NCI-H748 (cell line): ENCODE results near the gene DIPK1A.
A peak's percentile ranks its signal among the peaks of the same experiment; 100 is the strongest.
"Not testable (repeated sequence)": the region's sequence is repeated elsewhere in the genome, so short reads cannot be mapped to it uniquely, and the experiment has no call there.

Experiments used
- DNase-seq: peaks from one replicate; lab custom pipeline; 2025; ENCODE audit not compliant: unreplicated experiment; lab: John Stamatoyannopoulos, UW

The DIPK1A gene

DNA sequence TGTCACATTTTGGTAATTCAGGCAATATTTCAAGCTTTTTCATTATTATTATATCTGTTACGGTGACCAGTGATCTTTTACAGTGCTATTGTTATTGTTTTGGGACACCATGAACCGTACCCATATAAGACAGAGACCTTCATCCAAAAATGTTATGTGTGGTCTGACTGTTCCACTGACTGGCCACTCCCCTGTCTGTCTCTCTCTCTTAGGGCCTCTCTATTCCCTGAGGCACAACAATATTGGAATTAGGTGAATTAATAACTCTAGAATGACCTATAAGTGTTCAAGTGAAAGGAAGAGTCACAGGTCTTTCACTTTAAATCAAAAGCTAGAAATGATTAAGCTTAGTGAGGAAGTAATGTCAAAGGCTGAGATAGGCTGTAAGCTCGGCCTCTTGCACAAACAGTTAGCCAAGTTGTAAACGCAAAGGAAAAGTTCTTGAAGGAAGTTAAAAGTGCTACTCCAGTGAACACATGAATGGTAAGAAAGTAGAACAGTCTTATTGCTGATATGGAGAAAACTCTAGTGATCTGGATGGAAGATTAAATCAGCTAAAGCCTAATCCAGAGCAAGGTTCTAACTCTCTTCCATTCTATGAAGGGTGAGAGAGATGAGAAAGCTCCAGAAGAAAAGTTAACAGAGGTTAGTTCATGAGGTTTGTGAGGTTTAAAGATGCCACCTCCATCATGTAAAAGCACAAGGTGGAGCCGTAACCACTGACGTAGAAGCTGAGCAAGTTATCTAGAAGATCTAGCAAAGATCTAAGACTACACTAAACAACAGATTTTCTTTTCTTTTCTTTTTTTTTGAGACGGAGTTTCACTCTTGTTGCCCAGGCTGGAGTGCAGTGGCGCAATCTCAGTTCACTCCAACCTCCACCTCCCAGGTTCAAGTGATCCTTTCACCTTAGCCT, 19.7 kb upstream of the DIPK1A start:
- DNase-seq, result no peak

DNA sequence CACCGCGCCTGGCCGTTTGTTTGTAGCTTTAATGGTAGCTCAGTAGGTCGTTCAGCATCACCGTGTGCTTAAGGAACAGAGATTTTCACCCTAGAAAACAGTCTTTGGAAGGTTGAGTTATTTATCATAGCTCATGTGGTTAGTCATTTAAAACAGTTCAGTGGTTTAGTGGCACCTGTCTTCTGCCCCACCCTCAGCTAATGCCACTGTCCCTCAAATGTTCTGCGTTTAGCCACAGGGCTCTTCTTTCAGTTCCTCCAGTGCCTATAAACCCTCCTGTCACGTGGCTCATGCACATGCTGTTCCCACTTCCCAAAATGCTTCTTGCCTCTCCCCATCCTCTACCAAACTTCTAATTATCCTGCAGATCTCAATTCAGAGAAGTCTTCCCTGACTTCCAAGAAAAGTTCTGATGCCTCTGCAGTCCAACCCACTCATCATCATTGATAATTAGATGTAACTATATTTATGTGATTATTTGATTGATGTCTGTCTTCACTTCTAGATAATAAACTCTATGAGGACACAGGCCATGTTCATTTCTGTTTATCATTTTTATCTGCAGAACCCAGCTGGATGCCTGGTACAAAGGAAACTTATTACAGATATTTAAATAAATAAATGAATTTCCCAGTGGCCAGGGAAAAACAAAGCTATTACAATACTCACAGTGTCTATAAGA, 14.4 kb upstream of the DIPK1A start:
- DNase-seq, result no peak

DNA sequence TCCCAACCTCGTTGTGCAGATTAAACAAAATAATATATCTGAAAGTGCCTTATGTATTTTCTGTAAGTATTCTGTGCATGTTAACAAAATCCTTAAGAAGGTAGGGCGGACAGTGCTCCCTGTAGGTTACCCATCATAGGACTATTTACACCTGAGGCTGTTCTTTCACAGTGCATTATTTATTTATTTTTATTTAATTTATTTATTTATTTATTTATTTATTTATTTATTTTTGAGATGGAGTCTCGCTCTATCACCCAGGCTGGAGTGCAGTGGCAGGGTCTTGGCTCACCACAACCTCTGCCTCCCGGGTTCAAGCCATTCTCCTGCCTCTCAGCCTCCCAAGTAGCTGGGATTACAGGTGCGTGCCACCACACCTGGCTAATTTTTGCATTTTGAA, 12.8 kb upstream of the DIPK1A start:
- not testable (repeated sequence) for DNase-seq

DNA sequence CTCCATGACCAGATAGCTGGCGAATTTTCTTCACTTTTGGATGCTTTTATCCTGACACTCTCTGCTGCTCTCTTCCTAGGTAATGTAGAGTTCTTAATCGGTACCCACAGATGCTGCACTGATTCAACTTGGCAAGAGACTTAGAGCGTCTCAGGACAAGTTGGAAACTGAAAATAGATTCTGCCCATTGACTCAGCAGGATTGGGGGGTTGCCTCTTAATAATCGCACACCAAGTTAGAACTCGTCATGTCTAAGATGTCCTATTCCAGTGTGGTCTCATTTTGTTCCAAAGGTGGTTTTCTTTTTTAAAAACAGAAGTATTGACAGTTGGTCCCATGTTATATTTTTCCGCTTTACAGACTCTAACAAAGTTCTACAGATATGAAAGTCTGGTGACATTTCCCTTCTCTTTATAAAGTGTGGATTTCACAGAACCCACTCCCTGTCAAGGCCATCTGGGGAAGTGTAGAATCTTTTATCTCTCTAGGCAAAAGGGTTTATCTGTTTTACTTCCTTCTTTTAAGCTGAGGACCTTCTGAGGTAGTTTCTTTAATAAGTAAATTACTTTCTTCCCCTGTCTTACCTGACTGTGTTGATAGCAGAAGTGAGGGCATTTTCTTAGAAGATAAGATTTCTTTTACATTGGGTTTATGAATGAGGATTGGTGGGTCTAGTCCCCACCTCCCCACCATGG, 12.1 kb upstream of the DIPK1A start:
- DNase-seq, result no peak

DNA sequence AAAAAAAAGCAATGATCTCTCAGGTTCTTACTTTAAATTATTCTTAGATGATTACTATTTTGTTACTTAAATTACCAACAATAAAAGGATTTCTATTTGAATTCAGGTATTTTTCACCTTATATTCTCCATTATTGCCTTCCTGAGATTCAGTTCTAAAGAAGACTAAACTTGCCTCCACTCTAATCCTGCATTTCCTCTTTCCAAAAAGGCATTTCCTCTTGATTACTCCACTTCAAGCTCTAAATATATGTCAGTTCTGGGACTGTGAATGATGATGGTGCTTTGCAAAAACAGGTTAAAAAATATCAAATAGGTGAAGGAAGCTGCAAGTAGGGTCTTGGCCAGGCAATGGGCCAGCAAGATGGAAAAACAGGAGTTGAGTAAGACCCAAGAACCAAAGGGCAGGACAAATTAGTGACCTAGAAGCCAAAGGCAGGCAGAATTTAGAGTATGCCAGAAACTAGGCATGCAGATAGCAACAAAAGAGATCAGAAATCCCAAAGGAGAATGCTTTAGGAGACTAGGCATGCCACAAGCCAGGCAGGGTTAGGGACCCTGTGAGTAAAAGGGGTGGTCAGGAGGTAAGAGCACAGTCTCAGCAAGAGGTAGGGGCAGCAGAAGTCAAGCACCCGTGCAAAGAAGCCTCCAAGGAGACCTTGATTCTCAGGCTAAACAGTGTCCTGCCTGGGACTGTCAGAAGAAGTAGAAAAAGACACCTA, 11.3 kb upstream of the DIPK1A start:
- no peak for DNase-seq

DNA sequence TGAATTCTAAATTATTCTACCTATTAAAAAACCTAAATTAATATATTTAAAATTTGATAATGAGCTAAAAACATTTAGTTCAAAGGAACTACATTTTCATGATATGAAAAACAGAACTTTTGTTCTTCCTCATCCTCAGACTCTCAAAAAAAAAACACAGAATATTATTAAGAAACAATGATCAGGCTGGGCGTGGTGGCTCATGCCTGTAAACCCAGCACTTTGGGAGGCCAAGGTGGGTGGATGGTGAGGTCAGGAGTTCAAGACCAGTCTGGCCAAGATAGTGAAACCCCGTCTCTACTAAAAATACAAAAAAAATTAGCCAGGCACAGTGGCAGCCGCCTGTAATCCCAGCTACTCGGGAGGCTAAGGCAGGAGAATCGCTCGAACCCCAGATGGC, 10.7 kb upstream of the DIPK1A start:
- not testable (repeated sequence) for DNase-seq

DNA sequence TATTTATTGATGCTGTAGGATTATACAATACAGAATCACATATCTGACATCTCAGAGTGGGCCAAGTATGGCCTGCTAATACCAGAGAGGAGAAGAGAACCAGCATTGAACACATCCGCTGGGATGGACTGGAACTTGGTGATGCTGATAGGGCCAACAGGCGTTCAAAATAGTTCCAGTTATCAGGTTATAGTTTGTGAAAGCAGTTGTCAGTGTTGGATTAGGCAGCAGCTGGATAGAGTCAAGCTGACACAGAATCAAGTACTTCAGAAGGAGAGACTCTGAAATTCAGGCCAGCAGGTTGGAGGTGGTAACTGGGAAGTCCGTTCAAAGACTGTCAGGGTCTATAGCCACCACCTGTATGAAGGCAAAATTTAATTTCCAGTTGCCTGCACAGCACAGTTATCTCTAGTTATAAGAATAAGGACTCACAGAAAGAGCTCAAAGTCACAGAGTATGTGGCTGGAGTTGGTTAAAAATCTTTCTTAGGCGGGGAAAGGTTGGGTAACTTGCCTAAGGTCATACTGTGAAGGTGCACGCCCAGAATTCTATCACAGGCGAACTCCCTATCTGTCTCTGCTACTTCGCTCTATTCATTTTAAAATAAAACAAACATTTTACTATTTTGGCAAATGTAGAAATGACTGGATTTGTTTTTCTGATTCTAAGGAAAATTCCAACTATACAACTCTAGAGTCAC, 9.9 kb upstream of the DIPK1A start:
- no peak for DNase-seq

DNA sequence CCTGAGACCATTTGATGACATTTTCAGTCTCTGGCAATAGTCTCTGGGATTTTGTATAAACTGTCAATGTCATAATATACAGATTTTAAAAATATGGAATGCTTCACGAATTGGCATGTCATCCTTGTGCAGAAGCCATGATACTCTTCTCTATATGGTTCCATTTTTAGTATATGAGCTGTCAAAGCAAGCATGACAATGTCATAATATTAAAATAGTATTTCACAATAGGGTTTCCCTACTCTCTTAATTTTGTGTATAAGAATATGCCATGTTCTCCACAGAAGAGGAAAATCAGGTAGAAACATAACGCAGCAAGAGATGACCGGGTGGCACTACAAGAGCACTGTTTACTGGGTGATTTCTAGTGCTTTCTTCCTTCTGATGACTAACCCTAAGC, 8.3 kb upstream of the DIPK1A start:
- DNase-seq, result no peak

DNA sequence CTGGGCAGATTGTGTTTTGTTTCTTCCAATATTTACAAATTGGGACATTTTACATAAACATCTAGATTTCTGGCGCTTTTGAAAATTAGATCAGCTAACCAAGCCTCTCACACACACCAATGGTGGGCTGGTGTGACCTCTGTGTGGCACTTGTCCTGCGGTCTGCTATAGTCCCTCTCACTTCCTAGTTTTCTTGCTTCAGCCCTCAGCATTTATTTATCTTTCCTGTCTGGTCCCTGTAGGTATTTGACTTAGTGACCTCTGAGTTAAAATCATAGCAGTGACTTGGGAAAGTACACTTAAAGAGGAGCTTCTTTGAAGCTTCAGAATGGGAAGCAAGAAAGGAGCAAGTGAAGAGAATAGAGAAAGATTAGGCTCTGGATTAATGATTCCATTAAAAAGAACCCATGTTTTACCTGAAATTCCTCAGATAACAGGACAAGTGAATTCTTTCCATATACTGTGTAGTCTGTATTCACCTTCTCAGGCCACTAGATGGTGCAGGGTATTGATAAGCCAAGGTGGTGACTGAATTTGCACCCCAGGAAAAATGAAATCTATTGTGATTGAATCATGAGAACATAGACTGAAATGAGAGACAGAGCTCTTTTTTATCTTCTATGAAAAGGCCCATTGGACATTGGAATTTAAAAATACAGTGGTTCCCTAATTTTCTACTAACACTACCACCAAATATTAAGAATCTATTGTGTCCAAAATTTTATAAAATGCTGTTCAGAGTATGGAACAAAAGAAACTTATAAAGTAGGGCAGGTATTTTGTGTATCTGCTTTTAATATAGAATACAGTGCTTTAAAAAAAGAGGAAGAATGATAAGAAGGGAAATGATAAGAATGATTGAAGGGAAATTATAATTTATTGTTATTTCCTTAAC, 7.1 kb upstream of the DIPK1A start:
- no peak for DNase-seq

DNA sequence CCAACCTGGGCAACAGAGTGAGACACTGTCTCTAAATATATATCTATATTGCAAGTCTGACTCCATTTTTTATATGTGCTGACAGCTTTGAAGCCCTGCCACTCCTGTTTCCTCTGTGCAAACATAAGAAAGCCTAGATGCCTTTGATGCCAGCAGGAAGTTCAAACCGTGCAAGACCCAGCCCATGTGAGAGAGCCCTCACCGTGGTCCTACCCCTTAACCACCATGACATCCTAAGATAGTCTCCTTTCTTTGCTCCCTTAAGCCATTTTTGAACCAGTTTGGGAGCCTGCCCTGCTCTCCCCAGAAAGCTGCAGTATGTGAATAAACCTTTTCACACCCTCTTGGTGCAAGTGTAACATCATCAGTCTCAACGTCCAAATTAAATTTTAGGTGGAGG, 3.7 kb upstream of the DIPK1A start:
- no peak for DNase-seq

DNA sequence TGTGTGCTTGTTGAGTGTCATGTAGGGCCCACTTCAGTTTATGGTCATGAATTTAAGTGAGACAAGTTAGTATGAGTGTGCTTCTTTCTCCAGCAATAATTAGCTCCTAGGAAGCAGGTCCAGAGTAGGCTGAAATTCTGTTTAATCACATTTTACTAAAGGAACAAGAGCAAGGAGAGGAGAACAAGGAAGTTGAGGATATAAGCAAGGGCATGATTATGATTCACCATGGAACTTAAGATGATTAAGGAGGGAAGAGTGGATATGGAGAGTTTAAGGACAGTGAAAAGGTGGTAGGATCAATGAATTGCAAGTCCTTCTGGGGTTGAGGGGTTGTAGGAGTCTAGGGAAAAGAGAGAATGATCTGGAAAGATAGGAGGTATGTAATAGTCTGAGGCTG, 3.1 kb upstream of the DIPK1A start:
- no peak for DNase-seq

DNA sequence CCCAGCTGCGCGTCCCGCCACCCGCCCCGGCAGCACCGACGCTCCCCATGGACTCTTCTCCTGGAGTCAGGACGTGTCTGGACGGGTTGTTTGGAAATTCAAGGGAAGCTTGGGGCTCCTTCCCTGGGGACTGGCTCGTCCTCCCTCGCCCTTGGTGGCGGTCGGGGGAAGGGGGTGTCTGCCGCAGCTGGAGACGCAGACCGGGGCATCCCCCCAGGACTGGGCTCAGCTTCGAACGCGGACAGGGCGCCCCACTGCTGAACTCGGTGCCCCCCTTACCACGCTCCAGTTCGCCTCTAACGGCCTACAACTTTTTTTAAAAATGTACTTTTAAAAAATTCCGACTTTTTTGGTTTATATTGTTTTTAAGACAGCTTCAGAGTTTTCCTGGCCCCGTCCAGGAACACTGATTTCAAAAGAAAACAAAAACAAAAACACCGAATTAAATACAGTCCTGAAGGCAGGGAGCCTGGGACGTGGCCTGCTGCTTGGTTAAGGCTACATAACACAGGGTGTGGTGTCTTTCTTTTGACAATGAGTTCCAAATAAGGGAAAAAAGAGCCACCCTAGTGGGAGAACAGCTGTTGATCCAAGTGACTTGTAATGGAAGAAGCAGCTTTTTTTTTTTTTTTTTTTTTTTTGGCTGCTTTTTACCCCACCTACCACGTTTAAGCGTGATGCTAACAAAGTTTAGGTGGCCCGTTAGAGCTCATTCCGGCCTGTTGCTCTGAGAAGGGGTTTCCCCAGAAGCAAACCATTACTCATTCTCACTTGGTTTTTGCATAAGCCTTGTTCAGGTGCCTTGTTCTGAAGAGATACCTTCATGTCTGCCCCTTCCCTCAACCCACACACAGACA, 862 bp upstream of the DIPK1A start:
- DNase-seq, result peak; percentile 39

DNA sequence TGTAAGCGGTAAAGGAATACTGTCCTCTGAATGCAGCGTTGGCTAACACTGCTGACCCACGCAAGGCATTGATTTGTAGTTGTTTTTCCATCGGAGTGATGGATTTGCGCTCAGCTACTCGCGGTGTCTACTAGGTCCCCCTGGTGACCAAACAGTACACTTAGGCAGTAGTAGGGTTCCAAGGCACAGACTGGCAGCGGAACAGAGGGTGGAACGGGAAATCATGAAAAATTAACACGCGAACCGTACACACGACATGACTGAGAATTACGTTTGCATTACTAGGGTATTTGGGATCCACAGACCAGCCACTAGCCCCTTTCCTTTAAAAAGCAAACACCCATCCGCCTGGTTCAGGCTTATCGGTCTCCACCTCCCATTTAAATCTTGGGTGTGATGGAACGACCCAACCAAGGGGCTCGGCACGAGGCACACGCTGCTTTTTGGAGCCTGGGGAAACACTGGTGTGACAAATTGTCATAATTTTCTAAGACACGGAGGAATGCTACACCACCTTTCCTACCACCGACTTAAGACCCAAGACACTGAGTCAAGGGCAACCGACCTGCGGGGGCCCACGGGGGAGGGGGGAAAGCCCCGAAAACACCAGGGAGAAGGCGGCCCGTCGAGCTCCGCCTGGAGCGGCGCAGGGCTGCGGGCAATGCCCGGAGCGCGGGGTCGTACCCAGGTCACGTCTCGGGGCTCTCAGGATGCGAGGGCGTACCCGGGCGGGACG, 699 bp downstream of the DIPK1A start:
- DNase-seq, result peak; percentile 78

DNA sequence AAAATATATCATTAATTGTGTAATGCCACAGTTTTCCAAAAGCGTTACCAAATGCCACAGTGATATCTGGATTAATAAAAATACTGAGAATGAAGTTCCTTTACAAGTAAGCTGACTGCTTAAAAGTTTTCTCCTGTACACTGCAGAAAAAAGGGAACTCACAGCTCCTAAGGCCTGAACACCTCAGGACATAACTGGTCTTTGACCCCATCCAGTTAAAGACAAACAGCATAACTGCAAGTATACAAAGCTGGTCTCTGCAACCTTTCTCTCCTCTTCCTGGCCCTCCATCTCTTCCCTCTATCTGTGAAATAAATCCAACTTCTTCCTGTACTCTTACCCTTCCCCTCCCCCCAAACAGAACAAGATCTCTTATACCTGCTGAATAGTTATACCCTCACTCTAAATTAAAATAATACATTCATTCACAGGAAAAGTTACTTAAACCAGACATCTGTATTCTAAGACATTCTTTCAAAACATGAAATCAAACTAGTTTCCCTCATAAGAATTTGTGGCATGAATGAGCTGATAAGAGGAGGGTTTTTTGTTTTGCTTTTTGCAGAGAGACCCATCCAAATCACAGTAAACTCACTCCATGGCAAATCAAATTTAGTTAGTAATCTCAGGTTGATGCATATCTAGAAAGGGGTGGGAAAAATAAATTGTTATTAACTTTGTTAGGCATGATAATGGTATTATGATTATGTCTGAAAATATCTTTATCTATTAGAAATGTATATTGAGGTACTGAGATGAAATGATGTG, 2.9 kb downstream of the DIPK1A start:
- DNase-seq, result no peak

DNA sequence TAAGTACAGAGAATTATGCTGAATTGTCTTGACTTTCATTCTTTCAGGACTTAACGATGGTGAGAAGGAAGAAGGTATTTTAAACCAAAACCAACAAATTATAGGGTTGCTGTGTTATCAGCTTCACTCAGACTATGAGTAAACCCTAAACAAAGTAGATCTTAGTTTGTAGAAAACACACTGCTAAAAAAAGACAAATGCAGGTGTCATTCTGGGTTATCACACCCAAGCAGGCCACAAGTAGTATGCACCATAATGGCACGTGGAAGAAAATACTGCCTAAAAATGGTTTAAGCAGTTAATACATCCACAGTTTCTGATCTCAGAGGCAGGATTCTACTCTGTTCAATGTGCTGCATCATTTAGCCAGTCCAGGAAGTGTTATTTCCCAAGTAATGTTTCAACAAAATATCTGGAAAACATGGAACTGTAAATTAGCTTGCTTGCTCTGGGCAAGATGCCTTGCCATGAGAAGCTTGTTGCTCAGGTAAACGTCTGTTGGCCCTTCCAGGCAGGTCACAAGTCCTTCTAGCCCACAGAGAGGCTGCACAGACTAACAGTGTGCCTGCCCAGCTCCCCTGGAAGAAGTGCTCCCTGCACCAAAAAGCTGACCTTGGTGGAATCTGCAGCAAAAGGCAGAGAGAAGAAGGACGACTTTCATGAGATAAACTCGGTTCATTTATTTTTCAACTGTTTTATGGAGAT, 4.1 kb downstream of the DIPK1A start:
- DNase-seq, result no peak

DNA sequence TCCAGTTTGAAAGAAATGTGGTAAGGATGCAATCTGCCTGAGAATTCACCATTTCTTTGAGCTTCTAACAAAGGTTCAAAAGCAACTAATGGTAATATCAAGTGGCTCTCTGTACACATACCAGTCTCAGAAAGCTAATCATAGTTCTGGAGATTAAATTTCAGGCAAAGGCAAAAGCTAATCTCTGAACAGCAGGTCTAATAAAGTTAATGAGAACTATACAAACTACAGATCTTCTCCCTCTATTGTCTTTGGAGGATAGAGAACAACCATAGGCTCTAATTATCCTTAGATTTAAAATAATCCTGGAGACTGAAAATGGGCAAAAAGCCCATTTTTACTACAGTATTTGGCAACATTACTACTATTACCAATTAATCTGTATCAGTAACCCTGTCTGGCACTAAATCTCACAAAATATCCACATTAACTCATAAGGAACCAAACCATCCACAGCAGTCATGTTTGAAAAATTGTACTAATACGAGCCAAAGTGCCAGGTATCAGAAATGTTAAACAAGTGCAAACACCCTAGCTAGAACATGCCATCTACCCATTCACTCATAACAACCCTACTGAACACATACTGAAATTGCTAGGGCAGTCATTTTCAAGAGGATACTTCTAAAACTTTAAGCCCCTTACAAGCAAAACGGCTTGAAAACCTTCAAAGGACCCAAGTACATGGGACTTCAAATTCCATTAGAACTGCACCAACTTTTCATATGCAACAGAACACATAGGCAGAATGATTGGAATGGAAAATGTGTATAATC, 4.8 kb downstream of the DIPK1A start:
- DNase-seq, result no peak
